ENCODE data around the gene SLC12A2. TPM values are rescaled to one million over a fixed set of nuclear protein-coding genes. Genes with fewer than 3 reads are reported as not detected.

Gene SLC12A2
- total and polyA plus RNA-seq, 2 donors (not counting 1 experiment from before 2014, with no cell fraction given): 13.7 to 18.6 TPM

- peaks cover 5% of the 10 kb centered on the region for H3K4me1 ChIP-seq (ENCODE audit: control insufficient read depth, extremely low read depth, insufficient read depth, low read length)
- no peak overlapping the region for H3K9ac ChIP-seq (ENCODE audit: insufficient read depth, low read length)
- H3K4me3 ChIP-seq (replicated peaks in 1 of 4; ENCODE audit: control extremely low read depth in 1 of 4, insufficient read depth in 1 of 4, low read depth in 3 of 4, low read length in 4 of 4): no peak overlapping the region
- no peaks in the 10 kb centered on the region for H3K36me3 ChIP-seq (ENCODE audit: control insufficient read depth, insufficient read depth, low read length)
- DNase-seq (ENCODE audit: low read depth in 2 of 2): peak; percentile 25 to 41
- no peak for TF ChIP-seq EZH2 (IDR thresholded peaks at IDR 0.05; ENCODE audit: low read length, missing control alignments)
- TF ChIP-seq, protein P1, sequence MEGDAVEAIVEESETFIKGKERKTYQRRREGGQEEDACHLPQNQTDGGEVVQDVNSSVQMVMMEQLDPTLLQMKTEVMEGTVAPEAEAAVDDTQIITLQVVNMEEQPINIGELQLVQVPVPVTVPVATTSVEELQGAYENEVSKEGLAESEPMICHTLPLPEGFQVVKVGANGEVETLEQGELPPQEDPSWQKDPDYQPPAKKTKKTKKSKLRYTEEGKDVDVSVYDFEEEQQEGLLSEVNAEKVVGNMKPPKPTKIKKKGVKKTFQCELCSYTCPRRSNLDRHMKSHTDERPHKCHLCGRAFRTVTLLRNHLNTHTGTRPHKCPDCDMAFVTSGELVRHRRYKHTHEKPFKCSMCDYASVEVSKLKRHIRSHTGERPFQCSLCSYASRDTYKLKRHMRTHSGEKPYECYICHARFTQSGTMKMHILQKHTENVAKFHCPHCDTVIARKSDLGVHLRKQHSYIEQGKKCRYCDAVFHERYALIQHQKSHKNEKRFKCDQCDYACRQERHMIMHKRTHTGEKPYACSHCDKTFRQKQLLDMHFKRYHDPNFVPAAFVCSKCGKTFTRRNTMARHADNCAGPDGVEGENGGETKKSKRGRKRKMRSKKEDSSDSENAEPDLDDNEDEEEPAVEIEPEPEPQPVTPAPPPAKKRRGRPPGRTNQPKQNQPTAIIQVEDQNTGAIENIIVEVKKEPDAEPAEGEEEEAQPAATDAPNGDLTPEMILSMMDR (conservative IDR thresholded peaks at IDR 0.05 in 1 of 2, IDR thresholded peaks at IDR 0.05 in 1 of 2; ENCODE audit: low read depth in 1 of 2, low read length in 2 of 2): no peak
- H2AFZ ChIP-seq (ENCODE audit: low read length): no peak overlapping the region
- H3K9me3 ChIP-seq (ENCODE audit: control insufficient read depth, insufficient read depth, low read depth, low read length): no peaks in the 10 kb centered on the region
- no peaks in the 10 kb centered on the region for H3K27me3 ChIP-seq (ENCODE audit: control insufficient read depth, insufficient read depth, low read length)
- H3K4me2 ChIP-seq (ENCODE audit: extremely low read depth, insufficient read depth, low read length): peak overlapping the region; percentile 13
- H3K27ac ChIP-seq (ENCODE audit: insufficient read depth, low read length): no peak overlapping the region
- no peaks in the 10 kb centered on the region for H4K20me1 ChIP-seq (ENCODE audit: control insufficient read depth, extremely low read depth, insufficient read depth, low read length)
- no peaks in the 10 kb centered on the region for H3K79me2 ChIP-seq (ENCODE audit: control insufficient read depth, insufficient read depth, low read length)
Measured at GRCh38 chr5:128053291-128053954, 30.1 kb upstream of the SLC12A2 start.

DNA sequence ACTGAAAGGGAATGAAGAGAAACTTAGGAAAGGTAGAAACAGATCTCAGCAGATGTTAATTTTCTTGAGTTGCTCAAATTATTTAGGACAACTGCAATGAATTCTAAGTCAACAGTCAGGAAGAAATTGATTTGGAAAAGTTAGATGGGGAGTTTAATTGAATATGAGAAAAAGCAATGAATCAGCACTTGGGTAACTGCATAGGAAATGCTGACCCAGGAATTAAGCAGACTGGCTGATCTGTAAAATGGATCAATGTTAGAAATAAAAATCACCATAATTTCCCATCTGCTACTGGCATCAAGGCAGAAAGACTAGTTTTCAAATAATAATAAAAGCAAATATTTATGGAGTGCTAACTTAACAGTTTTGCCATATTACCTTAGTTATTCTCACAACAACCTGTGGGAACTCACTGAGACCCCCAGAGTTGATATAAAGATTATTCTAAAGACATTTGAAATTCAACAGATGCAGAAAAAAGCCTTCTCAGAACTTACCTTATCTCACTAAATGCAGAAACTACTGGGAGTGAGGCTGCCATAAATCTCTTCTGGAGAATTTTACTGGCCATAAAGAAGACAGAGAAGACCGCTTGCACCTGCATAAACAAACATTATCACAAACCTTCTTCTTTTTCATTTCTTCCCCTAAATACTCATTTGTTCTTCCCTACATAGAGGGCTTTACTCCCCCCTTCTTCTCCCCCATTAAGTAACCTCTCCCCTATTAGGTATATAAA, 22.8 kb upstream of the SLC12A2 start:
- H3K9me3 ChIP-seq (ENCODE audit: control insufficient read depth, insufficient read depth, low read depth, low read length): no peaks in the 10 kb centered on the region
- H2AFZ ChIP-seq (ENCODE audit: low read length): no peak overlapping the region
- no peak overlapping the region for H3K27ac ChIP-seq (ENCODE audit: insufficient read depth, low read length)
- DNase-seq (ENCODE audit: low read depth in 2 of 2): no peak
- no peak overlapping the region for H3K4me2 ChIP-seq (ENCODE audit: extremely low read depth, insufficient read depth, low read length)
- H3K4me1 ChIP-seq (ENCODE audit: control insufficient read depth, extremely low read depth, insufficient read depth, low read length): peaks cover 2% of the 10 kb centered on the region
- no peak for TF ChIP-seq EZH2 (IDR thresholded peaks at IDR 0.05; ENCODE audit: low read length, missing control alignments)
- TF ChIP-seq, protein P1 (conservative IDR thresholded peaks at IDR 0.05 in 1 of 2, IDR thresholded peaks at IDR 0.05 in 1 of 2; ENCODE audit: low read depth in 1 of 2, low read length in 2 of 2): no peak
- H3K9ac ChIP-seq (ENCODE audit: insufficient read depth, low read length): no peak overlapping the region
- H3K79me2 ChIP-seq (ENCODE audit: control insufficient read depth, insufficient read depth, low read length): no peaks in the 10 kb centered on the region
- no peak overlapping the region for H3K4me3 ChIP-seq (replicated peaks in 1 of 4; ENCODE audit: control extremely low read depth in 1 of 4, insufficient read depth in 1 of 4, low read depth in 3 of 4, low read length in 4 of 4)
- H3K27me3 ChIP-seq (ENCODE audit: control insufficient read depth, insufficient read depth, low read length): no peaks in the 10 kb centered on the region
- H4K20me1 ChIP-seq (ENCODE audit: control insufficient read depth, extremely low read depth, insufficient read depth, low read length): no peaks in the 10 kb centered on the region
- H3K36me3 ChIP-seq (ENCODE audit: control insufficient read depth, insufficient read depth, low read length): no peaks in the 10 kb centered on the region

- DNase-seq (ENCODE audit: low read depth in 2 of 2): peak; percentile 42 to 85
- H3K79me2 ChIP-seq (ENCODE audit: control insufficient read depth, insufficient read depth, low read length): no peaks in the 10 kb centered on the region
- H3K4me2 ChIP-seq (ENCODE audit: extremely low read depth, insufficient read depth, low read length): no peak overlapping the region
- H3K4me3 ChIP-seq (replicated peaks in 1 of 4; ENCODE audit: control extremely low read depth in 1 of 4, insufficient read depth in 1 of 4, low read depth in 3 of 4, low read length in 4 of 4): no peak overlapping the region
- TF ChIP-seq, protein P1 (conservative IDR thresholded peaks at IDR 0.05 in 1 of 2, IDR thresholded peaks at IDR 0.05 in 1 of 2; ENCODE audit: low read depth in 1 of 2, low read length in 2 of 2): no peak
- TF ChIP-seq EZH2 (IDR thresholded peaks at IDR 0.05; ENCODE audit: low read length, missing control alignments): no peak
- H2AFZ ChIP-seq (ENCODE audit: low read length): no peak overlapping the region
- H4K20me1 ChIP-seq (ENCODE audit: control insufficient read depth, extremely low read depth, insufficient read depth, low read length): no peaks in the 10 kb centered on the region
- no peaks in the 10 kb centered on the region for H3K9me3 ChIP-seq (ENCODE audit: control insufficient read depth, insufficient read depth, low read depth, low read length)
- no peak overlapping the region for H3K27ac ChIP-seq (ENCODE audit: insufficient read depth, low read length)
- no peaks in the 10 kb centered on the region for H3K36me3 ChIP-seq (ENCODE audit: control insufficient read depth, insufficient read depth, low read length)
- no peaks in the 10 kb centered on the region for H3K27me3 ChIP-seq (ENCODE audit: control insufficient read depth, insufficient read depth, low read length)
- peaks cover 2% of the 10 kb centered on the region for H3K4me1 ChIP-seq (ENCODE audit: control insufficient read depth, extremely low read depth, insufficient read depth, low read length)
- H3K9ac ChIP-seq (ENCODE audit: insufficient read depth, low read length): no peak overlapping the region
Measured at GRCh38 chr5:128062172-128062746, 21.3 kb upstream of the SLC12A2 start.
